ENCODE measurements around the gene TSC22D4. TPM values are rescaled to one million over a fixed set of nuclear protein-coding genes. Genes with fewer than 3 reads are reported as not detected.
"Not testable (repeated sequence)": the region's sequence is repeated elsewhere in the genome, so short reads cannot be mapped to it uniquely, and the experiment has no call there.

The TSC22D4 gene
- total RNA-seq, 1 donor from 2014 or later = 32.2 TPM

- H3K27ac Mint-ChIP-seq = no peak overlapping the region
- no peak for TF ChIP-seq CTCF (IDR thresholded peaks at IDR 0.05; ENCODE audit: unreplicated experiment)
- no peak for DNase-seq (ENCODE audit: low spot score, unreplicated experiment)
- H3K4me1 Mint-ChIP-seq (ENCODE audit: low read depth) = no peaks in the 10 kb centered on the region
- H3K9me3 Mint-ChIP-seq (ENCODE audit: low read depth) = no peaks in the 10 kb centered on the region
- peaks cover 8% of the 10 kb centered on the region for H3K27me3 Mint-ChIP-seq
- no peak overlapping the region for H3K4me3 Mint-ChIP-seq (ENCODE audit: low read depth)
- H3K36me3 Mint-ChIP-seq (ENCODE audit: insufficient read depth) = no peaks in the 10 kb centered on the region
Measured at GRCh38 chr7:100510437-100511239, 31.6 kb upstream of the TSC22D4 start.

- peaks cover 8% of the 10 kb centered on the region for H3K27me3 Mint-ChIP-seq
- H3K36me3 Mint-ChIP-seq (ENCODE audit: insufficient read depth) = no peaks in the 10 kb centered on the region
- H3K4me3 Mint-ChIP-seq (ENCODE audit: low read depth) = no peak overlapping the region
- no peaks in the 10 kb centered on the region for H3K4me1 Mint-ChIP-seq (ENCODE audit: low read depth)
- DNase-seq (ENCODE audit: low spot score, unreplicated experiment) = no peak
- no peaks in the 10 kb centered on the region for H3K9me3 Mint-ChIP-seq (ENCODE audit: low read depth)
- no peak for TF ChIP-seq CTCF (IDR thresholded peaks at IDR 0.05; ENCODE audit: unreplicated experiment)
- H3K27ac Mint-ChIP-seq = no peak overlapping the region
Measured at GRCh38 chr7:100509231-100509630, 30.2 kb upstream of the TSC22D4 start.

GRCh38 chr7:100506356-100506923 lies 27.4 kb upstream of the TSC22D4 start:
- peaks cover 8% of the 10 kb centered on the region for H3K27me3 Mint-ChIP-seq
- H3K4me3 Mint-ChIP-seq (ENCODE audit: low read depth) = no peak overlapping the region
- H3K36me3 Mint-ChIP-seq (ENCODE audit: insufficient read depth) = no peaks in the 10 kb centered on the region

GRCh38 chr7:100504887-100505611 lies 26.0 kb upstream of the TSC22D4 start:
- Mint-ChIP-seq H3K4me3 (ENCODE audit: low read depth) (no peak overlapping the region), H3K9me3 (ENCODE audit: low read depth) (no peaks in the 10 kb centered on the region), H3K4me1 (ENCODE audit: low read depth) (no peaks in the 10 kb centered on the region), H3K36me3 (ENCODE audit: insufficient read depth) (no peaks in the 10 kb centered on the region), H3K27me3 (peaks cover 5% of the 10 kb centered on the region), H3K27ac (no peak overlapping the region)
- TF ChIP-seq CTCF (IDR thresholded peaks at IDR 0.05; ENCODE audit: unreplicated experiment) = no peak
- DNase-seq (ENCODE audit: low spot score, unreplicated experiment) = no peak

More at GRCh38 chr7:100506356-100506923, 27.4 kb upstream of the TSC22D4 start:
- H3K9me3 Mint-ChIP-seq (ENCODE audit: low read depth) = no peaks in the 10 kb centered on the region
- no peak for DNase-seq (ENCODE audit: low spot score, unreplicated experiment)
- no peak overlapping the region for H3K27ac Mint-ChIP-seq
- TF ChIP-seq CTCF (IDR thresholded peaks at IDR 0.05; ENCODE audit: unreplicated experiment) = no peak
- no peaks in the 10 kb centered on the region for H3K4me1 Mint-ChIP-seq (ENCODE audit: low read depth)

- H3K4me1 Mint-ChIP-seq (ENCODE audit: low read depth); DNase-seq (ENCODE audit: low spot score, unreplicated experiment); H3K36me3 Mint-ChIP-seq (ENCODE audit: insufficient read depth); H3K9me3 Mint-ChIP-seq (ENCODE audit: low read depth); H3K27ac Mint-ChIP-seq; H3K27me3 Mint-ChIP-seq; H3K4me3 Mint-ChIP-seq (ENCODE audit: low read depth): not testable (repeated sequence)
Measured at GRCh38 chr7:100504031-100504430, 25.0 kb upstream of the TSC22D4 start.

GRCh38 chr7:100500743-100501142 lies 21.7 kb upstream of the TSC22D4 start:
- not testable (repeated sequence) for H3K4me1 Mint-ChIP-seq (ENCODE audit: low read depth); H3K4me3 Mint-ChIP-seq (ENCODE audit: low read depth); H3K36me3 Mint-ChIP-seq (ENCODE audit: insufficient read depth); DNase-seq (ENCODE audit: low spot score, unreplicated experiment); H3K9me3 Mint-ChIP-seq (ENCODE audit: low read depth); H3K27ac Mint-ChIP-seq; H3K27me3 Mint-ChIP-seq

All from progenitor cell of endocrine pancreas (in vitro differentiated cells).